ENCODE results near the gene RPS2.

DNA sequence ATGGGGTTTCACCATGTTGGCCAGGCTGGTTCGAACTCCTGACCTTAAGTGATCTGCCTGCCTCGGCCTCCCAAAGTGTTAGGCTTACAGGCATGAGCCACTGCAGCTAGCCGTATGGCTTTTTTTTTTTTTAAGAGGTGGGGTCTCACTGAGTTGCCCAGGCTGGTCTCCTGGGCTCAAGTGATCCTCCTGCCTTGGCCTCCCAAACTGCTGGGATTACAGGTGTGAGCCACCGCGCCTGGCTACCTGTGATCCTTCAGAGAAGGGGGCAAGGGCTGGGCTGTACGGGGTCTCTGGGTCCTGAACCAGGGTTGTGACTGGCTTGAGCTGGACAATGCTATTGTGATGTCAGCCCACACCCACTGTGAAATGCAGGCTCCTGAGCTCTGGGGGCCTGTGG lies 1.8 kb upstream of the RPS2 start, which contains the start of gene RNF151:
- TF ChIP-seq FOXM1 (IDR thresholded peaks at IDR 0.05; ENCODE audit: low read depth) (no peak), RCOR1 (IDR thresholded peaks at IDR 0.05; ENCODE audit: low read length) (no peak), RAD21 (IDR thresholded peaks at IDR 0.05; ENCODE audit: low read length) (no peak), GABPA (IDR thresholded peaks at IDR 0.05; ENCODE audit: low read depth) (no peak), JUND (IDR thresholded peaks at IDR 0.05) (no peak), RFX5 (IDR thresholded peaks at IDR 0.05; ENCODE audit: low read length) (no peak), POLR2AphosphoS5 (IDR thresholded peaks at IDR 0.05; ENCODE audit: low read depth, low read length) (no peak), EP300 (IDR thresholded peaks at IDR 0.05; ENCODE audit: borderline replicate concordance in 1 of 2, low read depth in 1 of 2, low read length in 1 of 2) (no peak), SIN3A (IDR thresholded peaks at IDR 0.05; ENCODE audit: borderline replicate concordance, low read depth, low read length) (no peak), CTCF (IDR thresholded peaks at IDR 0.05) (no peak), TEAD4 (IDR thresholded peaks at IDR 0.05; ENCODE audit: borderline replicate concordance, insufficient read depth) (no peak)
- TF ChIP-seq, protein P1, sequence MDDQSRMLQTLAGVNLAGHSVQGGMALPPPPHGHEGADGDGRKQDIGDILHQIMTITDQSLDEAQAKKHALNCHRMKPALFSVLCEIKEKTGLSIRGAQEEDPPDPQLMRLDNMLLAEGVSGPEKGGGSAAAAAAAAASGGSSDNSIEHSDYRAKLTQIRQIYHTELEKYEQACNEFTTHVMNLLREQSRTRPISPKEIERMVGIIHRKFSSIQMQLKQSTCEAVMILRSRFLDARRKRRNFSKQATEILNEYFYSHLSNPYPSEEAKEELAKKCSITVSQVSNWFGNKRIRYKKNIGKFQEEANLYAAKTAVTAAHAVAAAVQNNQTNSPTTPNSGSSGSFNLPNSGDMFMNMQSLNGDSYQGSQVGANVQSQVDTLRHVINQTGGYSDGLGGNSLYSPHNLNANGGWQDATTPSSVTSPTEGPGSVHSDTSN (IDR thresholded peaks at IDR 0.05): no peak
